ENCODE measurements around the gene RAB31.
"Not testable (repeated sequence)": the region's sequence is repeated elsewhere in the genome, so short reads cannot be mapped to it uniquely, and the experiment has no call there.

RAB31 gene

GRCh38 chr18:9867071-9867594, 159.0 kb downstream of the RAB31 start:
- DNase-seq, result no peak

- DNase-seq, result no peak
Measured at GRCh38 chr18:9868857-9869714, 161.0 kb downstream of the RAB31 start.

- no peak for DNase-seq
Measured at GRCh38 chr18:9869715-9870430, 161.8 kb downstream of the RAB31 start.

- DNase-seq, result no peak
Measured at GRCh38 chr18:9870431-9871008, 162.4 kb downstream of the RAB31 start.

- no peak for DNase-seq
Measured at GRCh38 chr18:9871244-9871746, 163.2 kb downstream of the RAB31 start.

- no peak for DNase-seq
Measured at GRCh38 chr18:9872823-9873222, 164.7 kb downstream of the RAB31 start.

GRCh38 chr18:9874728-9875127, 166.6 kb downstream of the RAB31 start:
- no peak for DNase-seq

- DNase-seq, result no peak
Measured at GRCh38 chr18:9876212-9876866, 168.2 kb downstream of the RAB31 start.

- DNase-seq, result no peak
Measured at GRCh38 chr18:9876867-9877654, 169.0 kb downstream of the RAB31 start.

- DNase-seq, result no peak
Measured at GRCh38 chr18:9877655-9878014, 169.5 kb downstream of the RAB31 start.

- DNase-seq, result no peak
Measured at GRCh38 chr18:9878095-9878494, 170.0 kb downstream of the RAB31 start.

- no peak for DNase-seq
Measured at GRCh38 chr18:9878783-9879242, 170.7 kb downstream of the RAB31 start.

GRCh38 chr18:9884090-9884489, 176.0 kb downstream of the RAB31 start:
- no peak for DNase-seq

GRCh38 chr18:9884532-9885140, 176.5 kb downstream of the RAB31 start:
- DNase-seq, result no peak

GRCh38 chr18:9885170-9886004, 177.3 kb downstream of the RAB31 start, which contains the start of gene TXNDC2:
Gene TXNDC2 (plus strand): TSS chr18:9885973. CDS start chr18:9886681, 708 bp downstream.
- no peak for DNase-seq

- DNase-seq, result no peak
Measured at GRCh38 chr18:9886005-9886348, 177.9 kb downstream of the RAB31 start.

GRCh38 chr18:9887992-9888391, 179.9 kb downstream of the RAB31 start:
- DNase-seq, result no peak

GRCh38 chr18:9890196-9890595, 182.1 kb downstream of the RAB31 start:
- no peak for DNase-seq

GRCh38 chr18:9890957-9891356, 182.9 kb downstream of the RAB31 start:
- DNase-seq, result no peak

GRCh38 chr18:9891515-9891914, 183.4 kb downstream of the RAB31 start:
- DNase-seq, result not testable (repeated sequence)

Measured in cortex of kidney (tissue), 1 donor.